Astrocyte of the cerebellum (primary cell): ENCODE data around the gene PPHLN1.

Experiments used
- DNase-seq: peaks from one replicate; pipeline ENCODE4 v3.0.0-alpha.2; 2011; ENCODE audit warnings: low read depth
- H3K4me3 ChIP-seq: 2 replicates; pipeline ENCODE4 v1.5.1; 2011; ENCODE audit warnings: mild to moderate bottlenecking, low read depth, low read length, moderate library complexity
- in situ Hi-C: cut with HindIII; loops from 2 replicates; pipeline ENCODE4 v1.10.0; 2017; ENCODE audit warnings: low sequenced_read_pairs
- TF ChIP-seq, protein P1 (sequence below): IDR thresholded peaks from 2 replicates; pipeline ENCODE4 v1.5.1; 2012; ENCODE audit warnings: low read length, low read depth, moderate library complexity, mild to moderate bottlenecking; ENCODE audit errors: missing control alignments

PPHLN1 gene

DNA sequence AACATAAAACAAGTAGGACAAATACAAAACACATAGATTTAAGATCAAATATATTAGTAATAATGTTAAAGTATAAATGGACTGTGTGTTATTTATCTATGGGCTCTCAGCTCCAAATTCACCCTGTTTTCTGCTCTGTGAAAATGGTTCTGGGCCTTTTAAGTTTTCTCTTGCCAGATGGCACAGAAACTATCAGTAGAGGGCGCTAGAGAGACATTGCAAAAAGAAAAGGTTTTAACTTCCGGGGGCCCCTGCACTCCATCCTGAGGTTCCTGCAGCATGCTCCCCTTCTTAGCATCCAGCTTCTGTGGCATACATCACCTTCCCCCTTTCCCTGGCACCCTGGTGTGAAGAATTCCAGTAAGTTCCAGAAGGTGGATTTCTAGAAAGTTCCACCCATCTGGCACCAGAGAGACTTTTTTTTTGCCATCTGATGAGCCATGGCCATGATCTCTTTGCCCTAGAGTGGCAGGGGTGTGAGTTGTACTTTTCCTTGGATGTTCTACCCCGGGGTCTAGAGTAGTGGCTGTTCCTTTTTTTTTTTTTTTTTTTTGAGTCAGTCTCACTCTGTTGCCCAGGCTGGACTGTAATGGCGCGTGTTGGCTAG, 29.4 kb upstream of the PPHLN1 start:
- DNase-seq: no peak
- TF ChIP-seq, protein P1, sequence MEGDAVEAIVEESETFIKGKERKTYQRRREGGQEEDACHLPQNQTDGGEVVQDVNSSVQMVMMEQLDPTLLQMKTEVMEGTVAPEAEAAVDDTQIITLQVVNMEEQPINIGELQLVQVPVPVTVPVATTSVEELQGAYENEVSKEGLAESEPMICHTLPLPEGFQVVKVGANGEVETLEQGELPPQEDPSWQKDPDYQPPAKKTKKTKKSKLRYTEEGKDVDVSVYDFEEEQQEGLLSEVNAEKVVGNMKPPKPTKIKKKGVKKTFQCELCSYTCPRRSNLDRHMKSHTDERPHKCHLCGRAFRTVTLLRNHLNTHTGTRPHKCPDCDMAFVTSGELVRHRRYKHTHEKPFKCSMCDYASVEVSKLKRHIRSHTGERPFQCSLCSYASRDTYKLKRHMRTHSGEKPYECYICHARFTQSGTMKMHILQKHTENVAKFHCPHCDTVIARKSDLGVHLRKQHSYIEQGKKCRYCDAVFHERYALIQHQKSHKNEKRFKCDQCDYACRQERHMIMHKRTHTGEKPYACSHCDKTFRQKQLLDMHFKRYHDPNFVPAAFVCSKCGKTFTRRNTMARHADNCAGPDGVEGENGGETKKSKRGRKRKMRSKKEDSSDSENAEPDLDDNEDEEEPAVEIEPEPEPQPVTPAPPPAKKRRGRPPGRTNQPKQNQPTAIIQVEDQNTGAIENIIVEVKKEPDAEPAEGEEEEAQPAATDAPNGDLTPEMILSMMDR: peak; percentile 48
- no peak overlapping the region for H3K4me3 ChIP-seq
- in situ Hi-C loops: no loop called here

DNA sequence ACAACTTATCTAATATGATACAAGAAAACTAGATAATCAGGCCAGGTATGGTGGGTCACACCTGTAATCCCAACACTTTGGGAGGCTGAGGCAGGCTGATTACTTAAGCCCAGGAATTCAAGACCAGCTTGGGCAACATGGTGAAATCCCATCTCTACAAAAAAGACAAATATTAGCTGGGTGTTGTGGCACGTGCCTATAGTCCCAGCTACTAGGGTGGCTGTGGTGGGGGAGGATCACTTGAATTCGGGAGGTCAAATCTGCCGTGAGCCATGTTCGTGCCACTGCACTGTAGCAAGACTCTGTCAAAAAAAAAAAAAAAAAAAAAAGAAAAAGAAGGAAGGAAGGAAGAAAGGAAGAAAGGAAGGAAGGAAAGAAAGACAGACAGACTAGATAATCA, 27.1 kb upstream of the PPHLN1 start:
- no peak for DNase-seq
- H3K4me3 ChIP-seq: no peak overlapping the region
- in situ Hi-C loops: no loop called here
- TF ChIP-seq, protein P1: no peak

DNA sequence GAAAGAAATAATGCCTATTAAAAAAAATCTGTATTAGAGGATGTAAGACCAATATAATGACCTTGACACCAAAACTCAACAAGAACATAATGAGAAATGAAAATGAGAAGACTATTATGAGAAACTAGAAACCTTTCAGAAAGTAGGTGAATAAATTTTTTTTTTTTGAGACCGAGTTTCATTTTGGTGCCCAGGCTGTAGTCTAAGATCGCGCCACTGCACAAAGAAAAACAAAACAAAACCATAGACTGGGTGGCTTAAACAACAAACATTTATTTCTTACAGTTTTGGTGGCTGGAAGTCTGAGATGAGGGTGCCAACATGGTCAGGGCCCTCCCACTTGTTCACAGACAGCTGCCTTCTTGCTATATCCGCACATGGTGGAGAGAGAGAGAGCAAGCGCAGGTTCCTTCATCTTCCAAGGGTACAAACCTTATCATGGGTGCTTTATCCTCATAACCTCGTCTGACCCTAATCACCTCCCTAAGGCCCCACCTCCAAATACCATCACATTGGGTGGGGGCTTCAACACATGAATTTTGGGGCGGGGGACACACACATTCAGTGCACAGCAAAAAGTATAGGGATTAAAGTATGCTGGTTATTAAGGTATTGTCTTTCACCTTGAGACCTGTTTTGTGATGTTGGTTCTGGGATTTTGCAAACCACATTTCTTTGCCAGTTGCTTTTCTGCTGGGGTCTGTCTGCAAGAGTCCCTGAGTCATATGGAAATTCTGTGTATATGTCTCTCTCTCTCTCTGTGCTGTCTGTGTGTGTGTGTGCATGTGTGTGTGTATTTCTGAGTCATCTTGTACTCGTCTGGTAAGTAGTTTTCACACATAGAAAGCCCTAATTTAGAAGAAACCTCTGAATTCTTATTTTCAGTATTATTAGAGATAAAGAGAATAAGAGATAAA, 26.3 kb upstream of the PPHLN1 start:
- TF ChIP-seq, protein P1: no peak
- no peak for DNase-seq
- no peak overlapping the region for H3K4me3 ChIP-seq
- in situ Hi-C loops: no loop called here

DNA sequence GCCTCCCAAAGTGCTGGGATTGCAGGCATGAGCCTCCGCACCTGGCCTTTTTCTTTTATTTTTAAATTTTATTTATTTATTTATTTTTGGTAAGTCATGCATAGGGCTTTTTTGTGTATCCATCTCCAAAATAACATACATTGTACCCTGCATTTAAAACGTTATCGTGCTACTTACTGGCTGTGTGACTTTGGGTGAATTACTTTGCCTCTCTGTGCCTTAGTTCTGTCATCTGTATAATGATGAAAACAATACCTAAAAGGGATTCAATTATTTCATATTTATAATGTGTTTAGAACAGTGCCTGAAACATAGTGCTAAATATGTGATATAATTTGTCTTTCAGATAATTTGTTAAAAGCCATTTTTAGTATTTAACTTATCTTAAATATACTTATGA, 19.7 kb upstream of the PPHLN1 start:
- H3K4me3 ChIP-seq: no peak overlapping the region
- in situ Hi-C loops: no loop called here
- DNase-seq: no peak
- TF ChIP-seq, protein P1: no peak

DNA sequence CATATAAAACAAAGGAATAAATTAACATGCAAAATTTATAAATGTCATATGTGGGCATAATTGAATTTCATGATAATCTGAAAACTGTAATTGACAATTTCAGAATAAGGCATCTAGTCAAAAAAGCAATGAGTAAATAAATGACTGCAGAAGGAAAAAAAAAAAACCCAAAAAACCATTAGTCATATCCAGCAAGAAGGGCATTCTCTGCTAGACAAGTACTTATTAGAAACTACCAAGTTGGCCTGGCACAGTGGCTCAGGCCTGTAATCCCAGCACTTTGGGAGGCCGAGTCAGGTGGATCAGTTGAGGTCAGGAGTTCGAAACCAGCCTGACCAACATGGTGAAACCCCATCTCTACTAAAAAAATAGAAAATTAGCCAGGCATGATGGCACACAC, 17.6 kb upstream of the PPHLN1 start:
- in situ Hi-C loops: no loop called here
- TF ChIP-seq, protein P1: no peak
- H3K4me3 ChIP-seq: no peak overlapping the region
- DNase-seq: no peak

DNA sequence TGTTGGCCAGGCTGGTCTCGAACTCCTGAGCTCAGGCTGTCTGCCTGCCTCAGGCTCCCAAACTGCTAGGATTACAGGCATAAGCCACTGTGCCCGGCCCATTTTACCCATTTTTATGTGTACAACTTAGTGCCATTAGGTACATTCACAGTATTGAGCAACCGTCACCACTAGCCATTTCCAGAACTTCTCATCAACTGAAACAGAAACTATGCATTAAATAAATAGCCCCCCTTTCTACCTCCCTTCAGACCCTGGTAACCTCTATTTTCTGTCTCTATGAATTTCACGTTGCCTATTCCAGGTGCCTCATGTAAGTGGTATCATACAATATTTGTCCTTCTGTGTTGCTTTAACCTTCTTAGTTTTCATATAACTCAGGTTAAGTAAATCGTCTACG, 16.0 kb upstream of the PPHLN1 start:
- TF ChIP-seq, protein P1: no peak
- in situ Hi-C loops: no loop called here
- no peak overlapping the region for H3K4me3 ChIP-seq
- DNase-seq: no peak
